A673 (cell line): ENCODE results near the gene BIRC6. TPM values are rescaled to one million over a fixed set of nuclear protein-coding genes. Genes with fewer than 3 reads are reported as not detected.

Experiments used
- BruUV-seq: library from RNA; stranded (reverse); fragments of 400-500 nt; replicated peaks from 2 replicates; lab custom pipeline; 2021; lab: Mats Ljungman, UMichigan
- CTCF ChIA-PET: fragments of 300-600 bp; sonication (Branson Sonifier 250); formaldehyde crosslinking; loops from one replicate; lab custom pipeline; 2022; ENCODE audit warnings: antibody characterized with exemption; lab: Charles Lee
- POLR2A ChIA-PET: fragments of 300-600 bp; sonication (Branson Sonifier 250); formaldehyde crosslinking; loops from one replicate; lab custom pipeline; 2022; ENCODE audit warnings: antibody characterized with exemption; ENCODE audit not compliant: low non-redundant PET; lab: Charles Lee
- DNase-seq: peaks from one replicate; pipeline ENCODE4 v3.0.0-alpha.2; 2015; ENCODE audit warnings: low spot score
- H3K27ac ChIP-seq: fragments of 200-600 bp; sonication (generic); 2 replicates; pipeline ENCODE4 v1.5.1; 2016; ENCODE audit warnings: mixed run types, low read depth, mild to moderate bottlenecking, mixed read lengths, antibody characterized with exemption, low read length; ENCODE audit not compliant: poor library complexity, severe bottlenecking
- H3K27me3 ChIP-seq: fragments of 200-600 bp; sonication (generic); replicated peaks from 2 replicates; pipeline ENCODE4 v1.6.1; 2017; ENCODE audit warnings: mixed run types, low read depth, mild to moderate bottlenecking, mixed read lengths, antibody characterized with exemption, low read length; ENCODE audit not compliant: insufficient read depth, poor library complexity
- H3K36me3 ChIP-seq: fragments of 200-600 bp; sonication (generic); 2 replicates; pipeline ENCODE4 v1.6.1; 2016; ENCODE audit warnings: mixed run types, mild to moderate bottlenecking, mixed read lengths, antibody characterized with exemption, low read length; ENCODE audit not compliant: insufficient read depth, poor library complexity, severe bottlenecking
- H3K4me1 ChIP-seq: fragments of 200-600 bp; sonication (generic); 2 replicates; pipeline ENCODE4 v1.6.1; 2017; ENCODE audit warnings: mixed run types, mild to moderate bottlenecking, mixed read lengths, antibody characterized with exemption, low read length; ENCODE audit not compliant: insufficient read depth, poor library complexity, severe bottlenecking
- H3K4me3 ChIP-seq: fragments of 200-600 bp; sonication (generic); 2 replicates; pipeline ENCODE4 v1.5.1; 2016; ENCODE audit warnings: low read depth, mixed run types, mild to moderate bottlenecking, mixed read lengths, low read length; ENCODE audit not compliant: poor library complexity, severe bottlenecking
- H3K9me3 ChIP-seq: fragments of 200-600 bp; sonication (generic); 2 replicates; pipeline ENCODE4 v1.6.1; 2016; ENCODE audit warnings: mixed run types, low read depth, mild to moderate bottlenecking, mixed read lengths, antibody characterized with exemption, low read length; ENCODE audit not compliant: poor library complexity, severe bottlenecking
- EZH2 ChIP-seq: fragments of 200-600 bp; sonication (generic); IDR thresholded peaks from 2 replicates; pipeline ENCODE4 v1.6.1; 2017; ENCODE audit warnings: borderline replicate concordance, low read depth, mild to moderate bottlenecking, mixed read lengths, antibody characterized with exemption, low read length; ENCODE audit not compliant: poor library complexity, severe bottlenecking
- intact Hi-C: fragments of 100-400 bp; cut with micrococcal nuclease; formaldehyde crosslinking; loops from one replicate; pipeline ENCODE4 v1.10.0; 2022; ENCODE audit not compliant: unreplicated experiment
- microRNA-seq: library from miRNA; unstranded; fragments of <30 nt; microRNA quantifications from one replicate; pipeline ENCODE4 v1.2.0, GENCODE V29; 2021
- total RNA-seq: library from RNA; stranded (reverse); gene quantifications from 2 replicates; pipeline ENCODE4 v1.2.3, GENCODE V29; 2021

Gene BIRC6
- total RNA-seq, 1 experiment from 2014 or later = 75.9 TPM

DNA sequence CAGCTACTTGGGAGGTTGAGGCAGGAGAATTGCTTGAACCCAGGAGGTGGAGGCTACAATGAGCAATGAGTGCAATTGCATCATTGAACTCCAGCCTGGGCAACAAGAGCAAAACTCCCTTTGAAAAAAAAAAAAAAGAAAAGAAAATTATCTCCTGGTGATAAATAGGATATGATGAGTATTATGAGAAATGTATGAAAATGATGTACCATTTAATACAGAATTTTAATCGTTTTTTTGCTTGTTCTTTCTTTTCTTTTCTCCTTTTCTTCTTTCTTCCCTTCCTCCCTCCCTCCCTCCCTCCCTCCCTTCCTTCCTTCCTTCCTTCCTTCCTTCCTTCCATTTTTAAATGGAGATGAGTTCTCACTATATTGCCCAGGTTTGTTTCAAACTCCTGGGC is 311.4 kb downstream of the BIRC6 start:
- Histone ChIP-seq H3K9me3 (no peaks in the 10 kb centered on the region), H3K4me3 (no peak overlapping the region), H3K4me1 (no peaks in the 10 kb centered on the region), H3K27ac (no peak overlapping the region), H3K27me3 (no peaks in the 10 kb centered on the region), H3K36me3 (peaks cover 14% of the 10 kb centered on the region)
- intact Hi-C loops = no loop called here
- no peak for TF ChIP-seq EZH2
- ChIA-PET POLR2A (no interaction called here), CTCF (no interaction called here)
- BruUV-seq = no TSS peak
- no peak for DNase-seq

Small RNA genes lying within 50 kb of the gene (microRNA-seq; reads per million reads assigned to microRNA genes)
- gene MIR4765 = 1.3 reads per million
- not detected for gene MIR558

Other genes starting within 250 kb of the BIRC6 start
- 23.0 and 23.3 TPM in 2 replicates for gene SLC30A6, start 191.2 kb upstream of the BIRC6 start, total RNA-seq
- not detected in 2 replicates for gene NLRC4, start 92.1 kb upstream of the BIRC6 start, total RNA-seq
- gene YIPF4, start 79.1 kb upstream of the BIRC6 start, total RNA-seq = 39.9 and 40.7 TPM in 2 replicates